ENCODE data around the gene DNPH1. TPM values are rescaled to one million over a fixed set of nuclear protein-coding genes. Genes with fewer than 3 reads are reported as not detected.
A peak's percentile ranks its signal among the peaks of the same experiment; 100 is the strongest.

The DNPH1 gene
- total RNA-seq = 56.7 and 57.5 TPM in 2 replicates

- peaks cover 39% of the 10 kb centered on the region for H3K4me1 Mint-ChIP-seq
- H3K27ac Mint-ChIP-seq = peak within 1 kb of the TSS; percentile 75
- TF ChIP-seq CTCF (IDR thresholded peaks at IDR 0.05) = peak; percentile 57
- intact Hi-C loops (cut with micrococcal nuclease) = loop anchor here (1.0 to 10.0 kb wide), 3 partner anchors 18 to 277 kb away; partner anchors contain the start of genes CUL7, KLC4 and MRPL2
- H3K27me3 Mint-ChIP-seq = no peaks in the 10 kb centered on the region
- CTCF ChIA-PET = interaction anchor here (0.6 to 2.5 kb wide), 22 partner anchors 9 to 329 kb away, joined by 3 to 8 read pairs (median 4); partner anchors contain the start of genes ABCC10, CRIP3, CUL9 and POLR1C
- POLR2A ChIA-PET = interaction anchor here (0.5 to 2.0 kb wide), 15 partner anchors 9 to 483 kb away, joined by 3 to 17 read pairs (median 4); partner anchors contain the start of genes CUL9, TJAP1 and ZNF318
- H3K9me3 Mint-ChIP-seq = no peaks in the 10 kb centered on the region
- ATAC-seq (ENCODE audit: low read depth) (peak; percentile 69), DNase-seq (peak; percentile 87)
- H3K36me3 Mint-ChIP-seq (ENCODE audit: low read depth) = peaks cover 8% of the 10 kb centered on the region
- H3K4me3 Mint-ChIP-seq = peak within 1 kb of the TSS; percentile 87
Measured at GRCh38 chr6:43228951-43229802, at the start of gene DNPH1. TSS of gene DNPH1 (minus strand) at chr6:43229481. CDS start at chr6:43229456, 25 bp downstream.

- ChIA-PET POLR2A (interaction anchor here (0.6 kb wide), 1 partner anchor 146 kb away, joined by 4 read pairs; no protein-coding TSS in a partner anchor), CTCF (no interaction called here)
- no peak overlapping the region for H3K4me3 Mint-ChIP-seq
- peaks cover 36% of the 10 kb centered on the region for H3K27me3 Mint-ChIP-seq
- H3K36me3 Mint-ChIP-seq (ENCODE audit: low read depth) = peaks cover 2% of the 10 kb centered on the region
- no peak overlapping the region for H3K27ac Mint-ChIP-seq
- no peak for TF ChIP-seq CTCF (IDR thresholded peaks at IDR 0.05)
- peaks cover 20% of the 10 kb centered on the region for H3K4me1 Mint-ChIP-seq
- no peak for ATAC-seq (ENCODE audit: low read depth)
- DNase-seq = no peak
- H3K9me3 Mint-ChIP-seq = no peaks in the 10 kb centered on the region
- intact Hi-C loops (cut with micrococcal nuclease) = no loop called here
Measured at GRCh38 chr6:43278524-43279078, 49.3 kb upstream of the DNPH1 start.

GRCh38 chr6:43277643-43278523 is 48.6 kb upstream of the DNPH1 start:
- CTCF ChIA-PET = no interaction called here

GRCh38 chr6:43277306-43277642 is 48.0 kb upstream of the DNPH1 start:
- Mint-ChIP-seq H3K4me3 (no peak overlapping the region), H3K27ac (peak overlapping the region; percentile 7)
- POLR2A ChIA-PET = interaction anchor here (0.6 kb wide), 1 partner anchor 67 kb away, joined by 3 read pairs; no protein-coding TSS in a partner anchor

More at GRCh38 chr6:43277643-43278523, 48.6 kb upstream of the DNPH1 start:
- DNase-seq = no peak
- H3K4me1 Mint-ChIP-seq = peaks cover 21% of the 10 kb centered on the region
- H3K27ac Mint-ChIP-seq = no peak overlapping the region
- no peak overlapping the region for H3K4me3 Mint-ChIP-seq
- POLR2A ChIA-PET = interaction anchor here (0.6 kb wide), 1 partner anchor 147 kb away, joined by 4 read pairs; no protein-coding TSS in a partner anchor
- H3K36me3 Mint-ChIP-seq (ENCODE audit: low read depth) = peaks cover 2% of the 10 kb centered on the region
- intact Hi-C loops (cut with micrococcal nuclease) = no loop called here
- no peak for ATAC-seq (ENCODE audit: low read depth)
- TF ChIP-seq CTCF (IDR thresholded peaks at IDR 0.05) = no peak
- H3K27me3 Mint-ChIP-seq = peaks cover 36% of the 10 kb centered on the region
- H3K9me3 Mint-ChIP-seq = no peaks in the 10 kb centered on the region

More at GRCh38 chr6:43277306-43277642, 48.0 kb upstream of the DNPH1 start:
- intact Hi-C loops (cut with micrococcal nuclease) = no loop called here
- Mint-ChIP-seq H3K4me1 (peaks cover 22% of the 10 kb centered on the region), H3K36me3 (ENCODE audit: low read depth) (peaks cover 2% of the 10 kb centered on the region), H3K9me3 (no peaks in the 10 kb centered on the region), H3K27me3 (peaks cover 32% of the 10 kb centered on the region)
- ATAC-seq (ENCODE audit: low read depth) = no peak
- no peak for DNase-seq
- CTCF ChIA-PET = no interaction called here
- TF ChIP-seq CTCF (IDR thresholded peaks at IDR 0.05) = no peak
